Measurements from ENCODE around the gene TCEAL8.

DNA sequence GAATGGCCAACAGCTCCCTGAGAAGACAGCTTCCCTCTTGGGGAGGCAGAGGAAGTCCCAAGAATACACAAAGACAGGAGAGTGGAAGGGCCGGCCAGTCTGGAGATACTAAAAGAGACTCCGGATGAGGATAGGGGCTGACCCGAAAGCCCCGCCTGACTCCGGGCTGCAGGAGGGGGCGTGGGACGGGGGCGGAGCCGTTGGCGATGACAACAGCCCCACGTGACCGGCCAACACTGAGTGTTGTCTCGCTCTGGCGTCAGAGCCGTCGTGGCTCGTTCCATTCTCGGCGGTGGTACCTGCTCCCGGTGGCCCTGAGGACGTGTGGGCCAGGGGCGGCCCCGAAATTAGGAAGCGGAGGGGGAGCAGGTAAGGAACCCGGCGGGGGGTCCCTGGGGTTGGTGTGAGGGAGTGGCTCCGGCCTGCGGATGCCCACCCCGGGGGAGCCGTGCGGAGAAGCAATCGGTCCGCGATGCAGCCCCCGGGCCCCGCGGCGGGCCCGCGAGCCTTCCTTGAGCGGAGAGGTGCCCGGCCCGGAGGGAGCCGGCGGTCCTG is 40.0 kb downstream of the TCEAL8 start, which contains the start of gene BEX4:
- no peak for TF ChIP-seq POLR2AphosphoS5 (IDR thresholded peaks at IDR 0.05; ENCODE audit: low read depth, low read length)
- TF ChIP-seq, protein P1, sequence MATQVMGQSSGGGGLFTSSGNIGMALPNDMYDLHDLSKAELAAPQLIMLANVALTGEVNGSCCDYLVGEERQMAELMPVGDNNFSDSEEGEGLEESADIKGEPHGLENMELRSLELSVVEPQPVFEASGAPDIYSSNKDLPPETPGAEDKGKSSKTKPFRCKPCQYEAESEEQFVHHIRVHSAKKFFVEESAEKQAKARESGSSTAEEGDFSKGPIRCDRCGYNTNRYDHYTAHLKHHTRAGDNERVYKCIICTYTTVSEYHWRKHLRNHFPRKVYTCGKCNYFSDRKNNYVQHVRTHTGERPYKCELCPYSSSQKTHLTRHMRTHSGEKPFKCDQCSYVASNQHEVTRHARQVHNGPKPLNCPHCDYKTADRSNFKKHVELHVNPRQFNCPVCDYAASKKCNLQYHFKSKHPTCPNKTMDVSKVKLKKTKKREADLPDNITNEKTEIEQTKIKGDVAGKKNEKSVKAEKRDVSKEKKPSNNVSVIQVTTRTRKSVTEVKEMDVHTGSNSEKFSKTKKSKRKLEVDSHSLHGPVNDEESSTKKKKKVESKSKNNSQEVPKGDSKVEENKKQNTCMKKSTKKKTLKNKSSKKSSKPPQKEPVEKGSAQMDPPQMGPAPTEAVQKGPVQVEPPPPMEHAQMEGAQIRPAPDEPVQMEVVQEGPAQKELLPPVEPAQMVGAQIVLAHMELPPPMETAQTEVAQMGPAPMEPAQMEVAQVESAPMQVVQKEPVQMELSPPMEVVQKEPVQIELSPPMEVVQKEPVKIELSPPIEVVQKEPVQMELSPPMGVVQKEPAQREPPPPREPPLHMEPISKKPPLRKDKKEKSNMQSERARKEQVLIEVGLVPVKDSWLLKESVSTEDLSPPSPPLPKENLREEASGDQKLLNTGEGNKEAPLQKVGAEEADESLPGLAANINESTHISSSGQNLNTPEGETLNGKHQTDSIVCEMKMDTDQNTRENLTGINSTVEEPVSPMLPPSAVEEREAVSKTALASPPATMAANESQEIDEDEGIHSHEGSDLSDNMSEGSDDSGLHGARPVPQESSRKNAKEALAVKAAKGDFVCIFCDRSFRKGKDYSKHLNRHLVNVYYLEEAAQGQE (IDR thresholded peaks at IDR 0.05; ENCODE audit: insufficient read depth in 1 of 2, low read depth in 2 of 2, low read length in 2 of 2): no peak
- TF ChIP-seq TAF1 (IDR thresholded peaks at IDR 0.05; ENCODE audit: borderline replicate concordance, insufficient read depth, low read length): no peak
- TF ChIP-seq SIN3A (IDR thresholded peaks at IDR 0.05; ENCODE audit: borderline replicate concordance, insufficient read depth, low read length): no peak
